HG02678 (cell line): ENCODE measurements around the gene GPRC5C.
A peak's percentile ranks its signal among the peaks of the same experiment; 100 is the strongest.

Experiments
- ATAC-seq: cut with Tn5 transposase; IDR thresholded peaks from one replicate; pipeline ENCODE4 v1.9.1; 2021; ENCODE audit warnings: mild to moderate bottlenecking, moderate library complexity; ENCODE audit not compliant: unreplicated experiment

The GPRC5C gene

DNA sequence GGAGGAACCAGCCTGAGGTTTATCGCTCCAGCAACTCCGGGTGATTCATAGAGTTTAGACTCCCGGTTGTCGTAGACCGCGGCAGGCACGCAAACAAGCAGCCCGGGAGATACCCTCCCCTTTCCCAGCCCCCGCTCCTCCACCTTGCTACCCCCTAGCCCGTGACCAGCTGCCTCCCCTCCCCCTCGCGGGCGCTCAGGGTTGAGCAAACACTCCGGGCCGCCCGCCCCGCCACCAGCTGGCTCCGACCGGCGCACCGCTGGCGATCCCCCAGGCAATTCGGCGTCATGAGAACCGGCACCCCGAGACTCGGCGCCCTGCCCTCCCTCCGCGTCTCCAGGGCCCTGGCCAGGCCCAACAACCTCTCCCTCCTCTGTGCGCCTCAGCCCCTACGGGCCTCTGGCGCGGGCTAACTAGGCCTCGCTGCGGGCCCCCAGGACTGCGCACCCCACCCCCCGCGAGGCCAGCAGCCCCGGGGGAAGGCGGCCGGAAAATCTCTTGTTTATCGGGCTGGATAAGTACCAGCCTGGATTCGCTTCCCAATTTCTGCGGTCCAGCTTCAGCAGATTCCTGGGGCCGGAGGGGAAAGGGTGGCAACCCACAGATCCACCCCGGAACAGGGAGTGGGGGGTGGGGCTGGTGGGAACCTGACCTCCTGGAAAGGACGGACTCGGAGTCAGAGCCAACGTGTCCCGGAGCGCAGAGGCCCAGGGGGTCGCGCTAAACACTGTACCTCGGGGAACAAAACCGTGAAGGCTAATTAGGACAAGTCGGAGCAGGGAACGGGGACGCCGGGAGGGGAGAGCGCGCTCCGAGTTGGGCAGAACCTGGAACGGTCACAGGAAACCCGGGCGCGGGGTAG is 951 bp upstream of the GPRC5C start:
- peak; percentile 44 for ATAC-seq

DNA sequence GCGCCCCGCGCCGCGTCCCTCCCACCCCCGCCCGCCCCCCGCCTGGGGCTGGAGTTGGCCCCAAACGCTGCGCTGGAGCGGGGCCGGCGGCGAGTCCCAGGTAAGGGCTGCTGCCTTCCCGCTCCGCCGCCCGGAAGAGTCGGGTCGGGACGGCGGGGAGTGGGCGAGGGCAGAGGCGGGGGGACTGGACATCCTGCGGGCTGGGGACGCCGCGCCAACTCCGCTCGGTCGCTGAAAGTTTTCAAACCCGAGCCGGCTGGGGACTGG is 469 bp downstream of the GPRC5C start:
- ATAC-seq: no peak

DNA sequence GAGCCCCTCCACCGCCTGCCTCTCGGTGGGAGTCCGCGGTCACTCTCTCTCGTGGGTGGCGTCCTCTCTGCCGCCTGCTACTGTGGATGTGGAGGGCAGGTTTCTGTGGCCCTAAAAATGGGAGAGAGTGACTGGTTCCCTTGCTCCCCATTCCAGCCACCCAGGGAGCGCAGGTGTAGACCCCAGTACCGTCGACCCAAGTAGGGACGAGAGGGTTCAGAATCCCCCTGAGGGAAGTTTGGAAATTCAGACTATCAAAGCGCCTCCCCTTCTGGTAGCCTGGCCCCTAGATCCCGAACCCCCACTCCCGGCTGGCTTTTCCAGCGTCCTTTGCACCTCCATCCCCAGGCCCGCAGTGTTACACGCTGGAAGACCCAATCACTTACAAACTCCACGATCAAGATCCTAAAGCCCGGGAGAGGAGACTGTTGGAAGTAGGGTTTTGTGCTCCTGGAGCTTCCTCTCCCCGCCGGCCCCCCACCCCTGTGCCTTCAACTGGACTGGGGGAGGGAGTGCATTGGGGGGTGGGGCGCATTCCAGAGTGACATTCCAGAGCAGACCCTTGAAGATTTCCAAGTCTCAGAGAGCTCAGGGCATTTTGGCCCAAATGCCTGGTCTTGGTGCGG is 991 bp downstream of the GPRC5C start:
- no peak for ATAC-seq

DNA sequence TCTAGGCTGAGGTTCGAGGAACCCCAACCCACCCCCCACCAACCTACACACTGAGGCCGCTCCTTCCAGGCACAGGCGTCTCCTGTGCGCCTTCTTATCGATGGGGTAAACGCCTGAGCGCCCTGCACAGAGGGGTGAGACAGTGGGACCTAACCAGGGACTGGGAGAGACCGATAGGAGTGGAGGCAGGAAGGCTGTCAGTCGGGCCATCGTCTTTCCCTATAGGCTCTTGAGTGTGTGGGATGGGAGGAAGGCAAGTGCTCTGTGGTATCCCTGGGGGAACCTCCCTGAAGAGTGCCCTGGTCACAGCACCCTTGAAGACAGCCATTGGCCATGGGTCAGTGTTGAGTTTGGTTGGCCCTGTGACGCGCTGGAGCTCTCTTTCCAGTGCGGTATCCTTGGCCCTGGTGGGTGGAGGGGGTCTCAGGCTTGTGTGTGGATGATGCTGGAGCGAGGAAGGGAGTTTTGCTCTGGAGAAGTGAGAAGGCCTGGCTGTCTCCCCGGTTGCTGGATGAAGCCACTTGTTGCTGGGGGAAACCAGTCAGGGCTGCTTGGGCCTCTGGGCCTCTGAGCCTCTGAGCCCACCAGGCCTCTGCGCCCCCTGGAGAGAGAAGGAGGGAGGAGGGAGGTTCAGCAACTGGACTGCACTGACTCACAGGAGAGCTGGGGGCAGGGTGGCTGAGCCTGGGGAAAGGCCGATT is 1.7 kb downstream of the GPRC5C start:
- ATAC-seq: no peak

DNA sequence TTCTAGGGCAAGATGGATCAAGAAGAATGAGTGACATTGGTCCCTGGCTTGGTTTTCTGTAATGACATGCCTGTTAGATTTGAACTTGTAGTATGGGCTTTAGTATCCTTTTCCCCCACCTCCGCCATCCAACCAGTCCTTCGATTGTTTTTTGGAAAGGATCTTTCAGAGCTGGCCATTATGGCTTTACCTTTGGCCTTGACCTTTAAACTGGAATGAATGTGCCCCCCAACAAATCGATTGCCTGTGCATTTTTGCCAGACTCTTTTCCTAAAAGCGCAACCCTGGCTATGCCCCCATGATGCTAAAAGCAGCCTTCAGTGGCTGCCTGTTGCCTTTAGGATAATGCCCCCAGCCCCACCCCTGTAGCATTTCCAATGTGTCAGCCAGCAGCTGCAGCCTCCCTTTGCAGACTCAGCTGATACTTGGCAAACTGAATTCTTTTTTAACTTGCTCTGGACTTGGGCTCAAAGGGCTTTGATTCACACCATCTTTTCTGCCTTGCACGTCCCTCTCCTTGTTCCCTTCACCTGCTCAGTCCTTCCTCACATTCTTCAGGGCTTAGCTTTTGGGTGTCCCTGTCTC is 4.0 kb downstream of the GPRC5C start:
- ATAC-seq: no peak

DNA sequence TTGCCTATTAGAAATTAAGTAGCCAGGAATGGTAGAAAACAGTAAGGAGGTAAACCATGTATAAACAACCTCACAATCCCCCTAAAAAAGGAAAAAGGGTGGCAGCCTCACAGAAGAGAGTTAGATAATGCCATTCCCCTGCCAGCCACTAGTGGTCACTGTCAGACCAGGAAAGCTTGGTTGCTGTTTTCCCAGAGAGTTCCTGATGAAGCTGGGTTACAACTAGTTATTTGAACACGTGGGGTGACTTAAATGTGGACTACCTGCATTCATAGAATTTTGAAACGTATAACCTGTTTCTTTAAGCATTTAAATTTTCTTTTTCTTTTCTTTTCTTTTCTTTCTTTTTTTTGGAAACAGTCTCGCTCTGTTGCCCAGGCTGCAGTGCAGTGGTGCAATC is 5.8 kb downstream of the GPRC5C start:
- ATAC-seq: no peak

DNA sequence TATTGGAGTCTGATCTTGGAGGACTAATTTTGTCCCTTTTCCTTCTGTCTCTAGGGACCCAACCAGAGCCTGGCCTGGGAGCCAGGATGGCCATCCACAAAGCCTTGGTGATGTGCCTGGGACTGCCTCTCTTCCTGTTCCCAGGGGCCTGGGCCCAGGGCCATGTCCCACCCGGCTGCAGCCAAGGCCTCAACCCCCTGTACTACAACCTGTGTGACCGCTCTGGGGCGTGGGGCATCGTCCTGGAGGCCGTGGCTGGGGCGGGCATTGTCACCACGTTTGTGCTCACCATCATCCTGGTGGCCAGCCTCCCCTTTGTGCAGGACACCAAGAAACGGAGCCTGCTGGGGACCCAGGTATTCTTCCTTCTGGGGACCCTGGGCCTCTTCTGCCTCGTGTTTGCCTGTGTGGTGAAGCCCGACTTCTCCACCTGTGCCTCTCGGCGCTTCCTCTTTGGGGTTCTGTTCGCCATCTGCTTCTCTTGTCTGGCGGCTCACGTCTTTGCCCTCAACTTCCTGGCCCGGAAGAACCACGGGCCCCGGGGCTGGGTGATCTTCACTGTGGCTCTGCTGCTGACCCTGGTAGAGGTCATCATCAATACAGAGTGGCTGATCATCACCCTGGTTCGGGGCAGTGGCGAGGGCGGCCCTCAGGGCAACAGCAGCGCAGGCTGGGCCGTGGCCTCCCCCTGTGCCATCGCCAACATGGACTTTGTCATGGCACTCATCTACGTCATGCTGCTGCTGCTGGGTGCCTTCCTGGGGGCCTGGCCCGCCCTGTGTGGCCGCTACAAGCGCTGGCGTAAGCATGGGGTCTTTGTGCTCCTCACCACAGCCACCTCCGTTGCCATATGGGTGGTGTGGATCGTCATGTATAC is 8.0 kb downstream of the GPRC5C start:
- ATAC-seq: no peak

DNA sequence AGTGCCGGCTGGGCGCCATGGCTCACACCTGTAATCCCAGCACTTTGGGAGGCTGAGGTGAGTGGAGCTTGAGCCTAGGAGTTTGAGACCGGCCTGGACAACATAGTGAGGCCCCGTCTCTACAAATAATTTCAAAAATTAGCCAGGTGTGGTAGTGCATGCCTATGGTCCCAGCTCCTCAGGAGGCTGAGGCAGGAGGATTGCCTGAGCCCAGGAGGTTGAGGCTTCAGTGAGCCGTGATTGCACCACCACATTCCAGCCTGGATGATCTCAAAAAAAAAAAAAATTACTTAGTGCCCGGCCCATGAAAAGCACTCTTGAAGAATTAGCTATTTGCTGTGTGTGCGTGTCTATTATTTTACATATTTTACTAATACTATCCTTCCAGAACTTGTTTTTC is 9.6 kb downstream of the GPRC5C start:
- ATAC-seq: no peak

DNA sequence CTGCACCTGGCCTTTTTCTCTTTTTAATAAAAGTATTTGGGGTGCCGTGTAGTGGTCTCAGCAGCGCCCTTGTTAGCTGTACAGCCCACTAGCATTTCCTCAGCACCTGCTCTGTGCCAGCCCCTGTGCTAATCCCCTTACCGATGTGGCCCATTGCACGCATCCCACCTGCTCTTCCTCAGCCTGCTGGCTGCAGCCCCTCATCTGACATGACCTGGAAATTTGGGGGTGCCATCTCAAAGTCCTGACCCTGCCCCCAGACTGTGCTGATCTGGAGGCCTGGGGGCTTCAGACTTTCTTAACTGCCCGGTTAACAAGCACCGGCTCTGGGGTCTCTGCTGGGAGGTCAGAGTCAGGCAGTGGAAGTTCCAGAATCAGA is 10.4 kb downstream of the GPRC5C start:
- no peak for ATAC-seq

DNA sequence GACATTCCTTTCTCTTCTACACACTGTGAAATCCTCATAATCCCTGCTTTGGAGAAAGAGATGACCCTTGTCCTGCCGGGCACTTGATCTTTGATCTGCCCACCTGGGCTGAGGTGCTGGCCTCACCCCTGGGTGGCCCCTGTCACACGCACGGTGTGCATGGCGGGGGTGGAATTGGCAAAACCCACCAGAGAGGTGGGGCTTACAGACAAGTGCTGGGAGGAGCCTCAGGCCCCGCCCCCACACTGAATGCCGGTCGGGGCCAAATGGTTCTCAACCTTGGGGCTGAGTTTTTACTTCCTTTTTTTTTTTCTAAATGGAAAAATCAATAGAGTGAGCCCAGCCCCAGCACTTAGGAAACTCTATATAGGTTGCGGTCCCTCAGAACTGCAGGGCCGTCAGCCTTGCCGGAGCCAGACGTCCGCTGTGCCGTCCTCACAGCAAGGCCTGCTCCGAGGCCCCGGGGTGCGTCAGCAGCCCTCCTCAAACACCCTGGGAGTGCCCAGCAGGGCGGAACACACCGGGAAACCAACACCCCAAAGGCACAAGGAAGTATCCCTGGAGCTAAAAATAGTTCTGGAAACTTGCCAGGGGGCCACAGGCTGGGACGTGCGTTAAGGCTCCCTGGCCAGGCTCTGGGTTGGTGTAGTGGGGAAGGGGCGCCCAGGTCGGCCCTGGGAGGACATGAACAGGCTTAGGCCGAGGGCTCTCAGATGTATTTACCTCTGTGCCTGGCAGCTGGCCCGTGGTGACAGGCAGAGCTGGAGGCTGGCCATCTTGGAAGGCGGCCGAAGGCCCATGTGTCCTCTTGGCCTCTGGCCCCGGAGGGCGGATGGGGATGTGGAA is 11.0 kb downstream of the GPRC5C start:
- peak; percentile 73 for ATAC-seq

DNA sequence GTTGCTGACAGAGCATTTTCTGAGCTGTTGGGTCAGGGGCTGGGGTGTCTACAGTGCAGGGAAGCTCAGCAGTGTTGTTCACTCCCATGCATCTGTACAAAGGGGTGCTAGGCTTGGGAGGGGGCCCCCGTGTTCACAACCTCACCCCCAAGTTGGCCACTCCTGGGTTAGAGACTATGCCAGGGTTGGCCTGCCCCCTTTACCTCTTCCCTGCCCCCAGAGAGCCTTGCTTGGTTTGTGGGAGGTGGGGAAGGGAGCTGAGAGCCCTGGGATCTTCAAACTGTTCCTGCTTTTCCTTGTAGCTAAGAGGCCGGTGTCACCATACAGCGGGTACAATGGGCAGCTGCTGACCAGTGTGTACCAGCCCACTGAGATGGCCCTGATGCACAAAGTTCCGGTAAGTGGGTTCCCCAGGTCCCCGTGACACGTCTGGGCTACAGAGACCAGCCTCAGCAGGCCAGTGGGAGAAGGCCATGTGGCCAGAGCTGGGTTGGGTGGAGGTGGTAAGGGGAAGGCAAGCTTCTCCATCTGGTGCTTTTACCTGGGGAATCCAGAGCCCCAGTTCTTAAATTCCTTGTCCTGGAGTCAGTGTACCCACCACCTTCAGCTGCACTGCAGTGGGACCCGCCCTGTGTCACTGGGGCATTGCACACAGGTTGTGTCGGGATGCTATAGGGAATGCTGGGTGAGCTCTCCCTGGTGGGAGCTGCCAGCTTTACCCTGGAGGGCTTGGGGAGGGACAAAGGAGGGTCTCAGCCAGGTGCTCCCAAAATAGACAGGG is 11.8 kb downstream of the GPRC5C start:
- no peak for ATAC-seq

DNA sequence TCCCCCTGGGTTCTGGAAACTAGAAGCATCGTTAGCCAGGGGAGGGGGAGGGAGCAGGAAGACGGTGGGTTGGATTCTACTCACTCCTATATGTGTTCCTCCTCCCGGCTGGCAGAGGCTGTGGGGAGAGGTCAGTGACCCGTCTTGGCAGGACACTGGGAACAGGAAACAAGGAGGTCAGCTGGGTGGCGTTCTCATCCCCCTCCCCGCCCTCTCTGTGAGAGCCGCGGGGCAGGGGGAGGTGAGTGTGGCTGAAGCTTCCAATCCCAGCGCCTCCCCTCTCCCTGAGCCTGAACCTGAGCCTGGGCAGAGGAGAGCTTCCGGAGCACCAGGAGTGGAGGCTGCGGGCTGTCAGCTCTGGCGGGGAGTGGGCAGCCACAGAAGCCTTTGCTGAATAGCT is 12.5 kb downstream of the GPRC5C start:
- no peak for ATAC-seq

DNA sequence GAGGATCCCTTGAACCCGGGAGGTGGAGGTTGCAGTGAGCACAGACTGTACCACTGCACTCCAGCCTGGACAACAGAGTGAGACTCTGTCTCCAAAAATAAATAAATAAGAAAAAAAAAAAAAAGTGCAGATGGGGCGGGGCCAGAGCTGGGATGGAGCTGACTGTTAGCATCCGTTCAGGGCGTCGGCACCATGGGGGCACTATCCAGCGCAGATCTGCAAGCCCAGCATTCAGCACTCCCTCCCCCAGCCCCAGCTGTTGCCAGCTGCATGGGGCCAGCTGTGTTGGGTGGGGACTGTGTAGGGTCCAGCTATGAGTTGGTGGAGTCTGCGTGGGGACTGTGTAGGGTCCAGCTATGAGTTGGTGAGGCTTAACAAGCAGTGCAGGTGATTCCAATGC is 13.3 kb downstream of the GPRC5C start:
- no peak for ATAC-seq

DNA sequence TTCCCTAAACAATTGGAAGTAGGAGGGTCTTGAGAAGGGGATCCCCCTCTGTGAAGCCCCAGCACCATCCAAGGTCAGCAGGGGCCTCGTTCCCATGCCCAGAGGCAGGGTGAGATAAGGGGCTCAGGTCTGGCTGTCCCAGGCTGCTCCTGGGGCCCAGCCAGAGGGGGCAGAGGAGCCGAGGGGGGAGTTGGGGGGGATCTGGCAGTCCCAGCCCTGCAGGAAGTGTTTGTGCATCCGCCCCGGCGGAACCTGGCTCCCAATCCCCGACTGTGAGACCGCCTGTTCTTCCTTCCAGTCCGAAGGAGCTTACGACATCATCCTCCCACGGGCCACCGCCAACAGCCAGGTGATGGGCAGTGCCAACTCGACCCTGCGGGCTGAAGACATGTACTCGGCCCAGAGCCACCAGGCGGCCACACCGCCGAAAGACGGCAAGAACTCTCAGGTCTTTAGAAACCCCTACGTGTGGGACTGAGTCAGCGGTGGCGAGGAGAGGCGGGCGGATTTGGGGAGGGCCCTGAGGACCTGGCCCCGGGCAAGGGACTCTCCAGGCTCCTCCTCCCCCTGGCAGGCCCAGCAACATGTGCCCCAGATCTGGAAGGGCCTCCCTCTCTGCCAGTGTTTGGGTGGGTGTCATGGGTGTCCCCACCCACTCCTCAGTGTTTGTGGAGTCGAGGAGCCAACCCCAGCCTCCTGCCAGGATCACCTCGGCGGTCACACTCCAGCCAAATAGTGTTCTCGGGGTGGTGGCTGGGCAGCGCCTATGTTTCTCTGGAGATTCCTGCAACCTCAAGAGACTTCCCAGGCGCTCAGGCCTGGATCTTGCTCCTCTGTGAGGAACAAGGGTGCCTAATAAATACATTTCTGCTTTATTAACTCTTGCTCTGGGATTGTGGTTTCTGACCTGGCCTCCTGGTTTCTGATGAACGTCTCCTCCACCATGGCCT is 14.9 kb downstream of the GPRC5C start:
- no peak for ATAC-seq

DNA sequence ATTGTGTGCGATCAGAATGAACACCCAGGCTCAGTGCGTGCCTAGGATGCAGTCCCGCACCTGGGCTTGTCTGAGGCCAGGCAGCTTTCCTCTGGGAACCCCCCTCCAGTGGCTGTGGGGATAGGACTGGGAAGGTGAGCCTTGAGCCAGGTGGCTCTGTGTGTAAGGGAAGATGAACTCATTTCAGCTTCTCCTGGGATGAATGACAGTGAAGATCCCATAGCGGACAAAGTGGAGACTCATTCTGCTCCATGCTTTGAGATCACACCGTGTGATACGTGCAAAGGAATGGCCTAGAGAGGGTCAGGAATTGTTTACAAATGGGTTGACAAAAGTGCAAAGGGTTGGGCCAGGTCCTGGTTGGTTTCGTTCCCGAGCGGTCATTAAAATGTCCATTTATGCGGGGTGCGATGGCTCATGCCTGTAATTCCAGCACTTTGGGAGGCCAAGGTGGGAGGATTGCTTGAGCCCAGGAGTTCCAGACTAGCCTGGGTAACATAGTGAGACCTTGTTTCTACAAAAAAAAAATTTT is 15.8 kb downstream of the GPRC5C start:
- no peak for ATAC-seq

DNA sequence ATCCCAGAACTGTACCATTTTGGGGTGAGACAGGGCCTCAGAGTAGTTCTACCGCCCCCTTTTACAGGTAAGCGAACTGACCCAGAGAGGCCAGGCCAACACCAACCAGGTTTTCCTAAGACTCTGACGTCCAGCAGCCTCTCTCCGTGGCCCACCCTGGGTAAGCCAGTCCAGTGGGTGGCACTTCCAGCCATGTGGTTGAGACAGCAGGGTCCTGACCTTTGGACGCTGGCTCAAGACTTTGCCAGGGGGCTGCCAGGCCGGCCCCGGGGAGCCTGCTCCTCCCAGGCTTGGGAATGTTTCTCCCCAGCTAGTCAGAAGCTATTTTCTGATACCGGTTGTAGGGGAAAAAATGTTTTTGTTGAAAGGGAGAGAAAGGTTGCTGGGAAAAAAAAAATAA is 16.9 kb downstream of the GPRC5C start:
- no peak for ATAC-seq

DNA sequence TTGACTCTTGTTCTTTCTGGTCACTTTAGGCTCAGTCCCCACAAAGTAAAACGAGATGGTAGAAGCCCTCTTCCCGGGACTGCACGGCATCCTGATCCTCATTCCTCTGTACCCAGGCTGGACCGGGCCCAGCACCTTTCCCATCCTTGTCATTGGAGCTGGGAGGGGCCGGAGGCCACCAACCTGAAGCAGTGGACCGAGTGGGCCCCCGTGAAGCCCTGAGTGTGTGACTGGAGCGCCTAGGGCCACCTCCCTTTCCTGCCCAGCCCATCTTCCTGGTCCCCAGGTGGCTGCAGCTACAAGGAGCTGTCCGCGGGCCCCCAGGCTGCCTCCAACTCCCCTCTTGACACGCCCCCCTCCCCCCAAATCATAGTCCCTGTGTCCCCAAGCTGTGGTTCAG is 17.4 kb downstream of the GPRC5C start:
- no peak for ATAC-seq

DNA sequence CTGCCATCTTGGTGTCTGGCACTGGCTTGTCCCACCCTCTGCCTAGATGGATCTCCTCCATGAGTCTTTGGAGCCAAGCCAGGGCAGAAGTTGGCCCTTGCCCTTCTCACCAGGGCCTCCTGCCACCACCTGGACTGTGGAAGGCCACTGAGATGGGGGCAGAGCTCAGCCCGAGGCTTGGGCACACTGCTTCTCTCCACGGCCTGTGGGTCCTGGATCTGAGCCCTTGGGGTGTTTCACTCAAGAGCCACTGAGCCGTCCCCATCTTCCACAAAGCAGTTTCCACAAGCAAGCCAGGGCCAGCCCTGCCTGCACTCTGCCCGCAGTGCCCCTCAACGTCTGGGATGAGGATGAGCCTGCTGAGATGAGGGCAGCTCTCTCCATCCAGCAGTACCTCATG is 17.9 kb downstream of the GPRC5C start:
- no peak for ATAC-seq
